ENCODE measurements around the gene HEATR5A.
"Not testable (repeated sequence)": the region's sequence is repeated elsewhere in the genome, so short reads cannot be mapped to it uniquely, and the experiment has no call there.

DNA sequence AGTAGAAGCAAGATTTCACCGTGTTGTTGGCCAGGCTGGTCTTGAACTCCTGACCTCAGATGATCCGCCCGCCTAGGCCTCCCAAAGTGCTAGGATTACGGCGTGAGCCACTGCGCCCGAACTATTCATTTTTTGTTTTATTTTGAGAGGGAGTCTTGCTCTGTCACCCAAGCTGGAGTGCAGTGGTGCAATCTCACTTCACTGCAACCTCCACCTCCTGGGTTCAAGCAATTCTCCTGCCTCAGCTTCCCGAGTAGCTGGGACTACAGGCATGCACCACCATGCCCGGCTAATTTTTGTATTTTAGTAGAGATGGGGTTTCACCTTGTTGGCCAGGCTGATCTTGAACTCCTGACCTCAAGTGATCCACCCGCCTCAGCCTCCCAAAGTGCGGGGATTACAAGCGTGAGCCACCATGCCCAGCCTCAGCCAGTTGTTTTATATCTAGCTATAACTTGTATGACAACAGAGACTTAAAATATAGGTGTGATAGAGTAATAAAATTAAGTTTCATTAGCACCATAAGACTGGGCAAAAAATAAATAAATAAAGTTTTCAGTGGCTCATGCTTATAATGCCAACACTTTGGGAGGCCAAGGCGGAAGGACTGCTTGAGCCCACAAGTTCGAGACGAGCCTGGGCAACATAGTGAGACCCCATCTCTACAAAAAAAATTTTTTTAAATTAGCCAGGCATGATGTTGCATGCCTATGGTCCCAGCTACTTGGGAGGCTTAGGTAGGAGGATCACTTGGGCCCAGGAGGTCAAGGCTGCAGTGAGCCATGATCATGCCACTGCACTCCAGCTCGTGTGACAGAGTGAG lies 41.0 kb downstream of the HEATR5A start:
- not testable (repeated sequence) for TF ChIP-seq POLR2A, POLR2AphosphoS5 (IDR thresholded peaks at IDR 0.05)
- TF ChIP-seq, protein P1, sequence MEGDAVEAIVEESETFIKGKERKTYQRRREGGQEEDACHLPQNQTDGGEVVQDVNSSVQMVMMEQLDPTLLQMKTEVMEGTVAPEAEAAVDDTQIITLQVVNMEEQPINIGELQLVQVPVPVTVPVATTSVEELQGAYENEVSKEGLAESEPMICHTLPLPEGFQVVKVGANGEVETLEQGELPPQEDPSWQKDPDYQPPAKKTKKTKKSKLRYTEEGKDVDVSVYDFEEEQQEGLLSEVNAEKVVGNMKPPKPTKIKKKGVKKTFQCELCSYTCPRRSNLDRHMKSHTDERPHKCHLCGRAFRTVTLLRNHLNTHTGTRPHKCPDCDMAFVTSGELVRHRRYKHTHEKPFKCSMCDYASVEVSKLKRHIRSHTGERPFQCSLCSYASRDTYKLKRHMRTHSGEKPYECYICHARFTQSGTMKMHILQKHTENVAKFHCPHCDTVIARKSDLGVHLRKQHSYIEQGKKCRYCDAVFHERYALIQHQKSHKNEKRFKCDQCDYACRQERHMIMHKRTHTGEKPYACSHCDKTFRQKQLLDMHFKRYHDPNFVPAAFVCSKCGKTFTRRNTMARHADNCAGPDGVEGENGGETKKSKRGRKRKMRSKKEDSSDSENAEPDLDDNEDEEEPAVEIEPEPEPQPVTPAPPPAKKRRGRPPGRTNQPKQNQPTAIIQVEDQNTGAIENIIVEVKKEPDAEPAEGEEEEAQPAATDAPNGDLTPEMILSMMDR (IDR thresholded peaks at IDR 0.05) = not testable (repeated sequence)

Data from gastroesophageal sphincter (tissue), 3 donors.